Mesendoderm (in vitro differentiated cells): ENCODE results near the gene ID4.

Source experiments
- DNase-seq: peaks from one replicate; pipeline ENCODE4 v3.0.0; 2013
- H2AK5ac ChIP-seq: 2 replicates; pipeline ENCODE4 v1.6.1; 2013; ENCODE audit warnings: low read length, inconsistent platforms
- H2BK120ac ChIP-seq: 2 replicates; pipeline ENCODE4 v1.6.1; 2013; ENCODE audit warnings: low read depth, mild to moderate bottlenecking, low read length, moderate library complexity, mixed read lengths
- H2BK15ac ChIP-seq: replicated peaks from 2 replicates; pipeline ENCODE4 v1.6.1; 2013; ENCODE audit warnings: low read depth, mild to moderate bottlenecking, moderate library complexity
- H2BK5ac ChIP-seq: 2 replicates; pipeline ENCODE4 v1.6.1; 2013; ENCODE audit warnings: low read length, inconsistent platforms
- H3K18ac ChIP-seq: 2 replicates; pipeline ENCODE4 v1.6.1; 2013; ENCODE audit warnings: mild to moderate bottlenecking, low read length, mixed read lengths
- H3K23ac ChIP-seq: one replicate; pipeline ENCODE4 v1.6.1; 2013; ENCODE audit warnings: low read length
- H3K27ac ChIP-seq: 2 replicates; pipeline ENCODE4 v1.5.1; 2013; ENCODE audit warnings: low read depth, mild to moderate bottlenecking, inconsistent platforms, low read length, moderate library complexity
- H3K27me3 ChIP-seq: 2 replicates; pipeline ENCODE4 v1.6.1; 2013; ENCODE audit warnings: low read length, control low read depth, mild to moderate bottlenecking, inconsistent platforms; ENCODE audit not compliant: insufficient read depth, poor library complexity
- H3K36me3 ChIP-seq: 2 replicates; pipeline ENCODE4 v1.6.1; 2013; ENCODE audit warnings: low read length, inconsistent platforms; ENCODE audit not compliant: control insufficient read depth, insufficient read depth
- H3K4ac ChIP-seq: one replicate; pipeline ENCODE4 v1.6.1; 2013; ENCODE audit warnings: low read depth, mild to moderate bottlenecking, low read length, moderate library complexity
- H3K4me1 ChIP-seq: 2 replicates; pipeline ENCODE4 v1.6.1; 2013; ENCODE audit warnings: low read depth, low read length, inconsistent platforms; ENCODE audit not compliant: control insufficient read depth
- H3K4me2 ChIP-seq: 2 replicates; pipeline ENCODE4 v1.6.1; 2013; ENCODE audit warnings: low read length
- H3K4me3 ChIP-seq: 2 replicates; pipeline ENCODE4 v1.5.1; 2013; ENCODE audit warnings: mild to moderate bottlenecking, low read length
- H3K56ac ChIP-seq: one replicate; pipeline ENCODE4 v1.6.1; 2013; ENCODE audit warnings: low read length
- H3K79me1 ChIP-seq: 2 replicates; pipeline ENCODE4 v1.6.1; 2013; ENCODE audit warnings: low read length, inconsistent platforms
- H3K79me2 ChIP-seq: 2 replicates; pipeline ENCODE4 v1.6.1; 2013; ENCODE audit warnings: mild to moderate bottlenecking, low read length; ENCODE audit not compliant: control insufficient read depth, insufficient read depth
- H3K9ac ChIP-seq: 2 replicates; pipeline ENCODE4 v1.6.1; 2013; ENCODE audit warnings: low read length, inconsistent platforms
- H4K5ac ChIP-seq: one replicate; pipeline ENCODE4 v1.6.1; 2013; ENCODE audit warnings: low read length
- H4K8ac ChIP-seq: one replicate; pipeline ENCODE4 v1.6.1; 2013; ENCODE audit warnings: low read depth, mild to moderate bottlenecking, control low read depth, low read length, moderate library complexity
- WGBS: extraction: QIAGEN DNeasy Blood & Tissue Kit; methylation state at CpG from one replicate; pipeline ENCODE4 v1.1.7; 2013; ENCODE audit warnings: low lambda C conversion rate, missing lambda C conversion rate; ENCODE audit not compliant: insufficient coverage; ENCODE audit errors: extremely low coverage; 5-methylcytosine and 5-hydroxymethylcytosine counted together

The ID4 gene

GRCh38 chr6:19834858-19835257, 2.3 kb upstream of the ID4 start:
- H3K79me2 ChIP-seq = peaks cover 20% of the 10 kb centered on the region
- no peak overlapping the region for H2BK120ac ChIP-seq
- WGBS = 100% methylated on average over 1 of the region's 5 CpGs
- no peak overlapping the region for H2BK5ac ChIP-seq
- H4K8ac ChIP-seq = no peak overlapping the region
- DNase-seq = peak; percentile 63
- H3K36me3 ChIP-seq = no peaks in the 10 kb centered on the region
- H3K18ac ChIP-seq = no peak overlapping the region
- H3K27me3 ChIP-seq = no peaks in the 10 kb centered on the region
- no peak overlapping the region for H3K4me2 ChIP-seq
- no peak overlapping the region for H2AK5ac ChIP-seq
- H3K79me1 ChIP-seq = no peaks in the 10 kb centered on the region
- H4K5ac ChIP-seq = no peak overlapping the region
- H3K9ac ChIP-seq = no peak overlapping the region
- no peak overlapping the region for H3K4me3 ChIP-seq
- no peaks in the 10 kb centered on the region for H3K4me1 ChIP-seq
- H3K56ac ChIP-seq = no peak overlapping the region
- H2BK15ac ChIP-seq = no peak overlapping the region
- no peak overlapping the region for H3K23ac ChIP-seq
- H3K4ac ChIP-seq = no peak overlapping the region
- no peak overlapping the region for H3K27ac ChIP-seq

- Histone ChIP-seq H3K27me3 (no peaks in the 10 kb centered on the region), H3K36me3 (no peaks in the 10 kb centered on the region), H3K9ac (no peak overlapping the region), H4K5ac (no peak overlapping the region), H4K8ac (no peak overlapping the region), H3K27ac (no peak overlapping the region), H3K4me3 (no peak overlapping the region), H3K79me2 (peaks cover 22% of the 10 kb centered on the region), H2BK5ac (no peak overlapping the region), H3K79me1 (no peaks in the 10 kb centered on the region), H3K56ac (no peak overlapping the region), H3K18ac (no peak overlapping the region), H2BK15ac (no peak overlapping the region), H3K23ac (no peak overlapping the region), H2BK120ac (no peak overlapping the region), H3K4ac (no peak overlapping the region), H3K4me1 (no peaks in the 10 kb centered on the region), H2AK5ac (no peak overlapping the region), H3K4me2 (no peak overlapping the region)
- peak; percentile 64 for DNase-seq
- WGBS = no CpG with 5 or more reads among the region's 4 CpGs
These were observed 1.6 kb upstream of the ID4 start for GRCh38 chr6:19835605-19836004.

- no peak overlapping the region for H2BK15ac ChIP-seq
- H3K4me2 ChIP-seq = peak overlapping the region; percentile 59
- no peak overlapping the region for H2AK5ac ChIP-seq
- H3K4ac ChIP-seq = no peak overlapping the region
- DNase-seq = peak; percentile 66
- no peak overlapping the region for H4K5ac ChIP-seq
- peak overlapping the region; percentile 73 for H2BK5ac ChIP-seq
- peak overlapping the region; percentile 96 for H3K18ac ChIP-seq
- peak overlapping the region; percentile 50 for H3K4me3 ChIP-seq
- H3K27me3 ChIP-seq = no peaks in the 10 kb centered on the region
- H3K79me2 ChIP-seq = peaks cover 22% of the 10 kb centered on the region
- H3K36me3 ChIP-seq = no peaks in the 10 kb centered on the region
- no peaks in the 10 kb centered on the region for H3K79me1 ChIP-seq
- no peak overlapping the region for H2BK120ac ChIP-seq
- H3K56ac ChIP-seq = peak overlapping the region; percentile 94
- WGBS = no CpG with 5 or more reads among the region's 122 CpGs
- H3K23ac ChIP-seq = peak overlapping the region; percentile 84
- peak overlapping the region; percentile 91 for H3K9ac ChIP-seq
- no peak overlapping the region for H4K8ac ChIP-seq
- H3K27ac ChIP-seq = peak overlapping the region; percentile 90
- no peaks in the 10 kb centered on the region for H3K4me1 ChIP-seq
These were observed 606 bp downstream of the ID4 start for GRCh38 chr6:19837511-19838441.

- WGBS = no CpG with 5 or more reads among the region's 63 CpGs
These were observed 1.5 kb downstream of the ID4 start for GRCh38 chr6:19838442-19839236.

GRCh38 chr6:19839237-19839546, 2.0 kb downstream of the ID4 start:
- Histone ChIP-seq H2BK5ac (no peak overlapping the region), H3K4ac (no peak overlapping the region), H3K18ac (no peak overlapping the region), H2BK15ac (no peak overlapping the region), H4K5ac (no peak overlapping the region), H3K4me1 (no peaks in the 10 kb centered on the region), H3K79me2 (peaks cover 22% of the 10 kb centered on the region), H3K56ac (peak overlapping the region; percentile 94), H3K27ac (no peak overlapping the region), H3K23ac (no peak overlapping the region), H2AK5ac (no peak overlapping the region), H3K36me3 (no peaks in the 10 kb centered on the region), H3K79me1 (no peaks in the 10 kb centered on the region), H3K4me3 (peak overlapping the region; percentile 50), H3K27me3 (no peaks in the 10 kb centered on the region), H3K9ac (peak overlapping the region; percentile 91), H2BK120ac (no peak overlapping the region), H3K4me2 (peak overlapping the region; percentile 59), H4K8ac (no peak overlapping the region)
- no CpG with 5 or more reads among the region's 7 CpGs for WGBS
- no peak for DNase-seq

More at GRCh38 chr6:19838442-19839236, 1.5 kb downstream of the ID4 start:
- Histone ChIP-seq H3K23ac (no peak overlapping the region), H2BK120ac (no peak overlapping the region), H3K56ac (peak overlapping the region; percentile 94), H3K9ac (peak overlapping the region; percentile 91), H3K4me2 (peak overlapping the region; percentile 59), H3K36me3 (no peaks in the 10 kb centered on the region), H3K27ac (peak overlapping the region; percentile 90), H3K4me3 (peak overlapping the region; percentile 50), H3K79me1 (no peaks in the 10 kb centered on the region), H2BK15ac (no peak overlapping the region), H2BK5ac (peak overlapping the region; percentile 73), H3K4ac (peak overlapping the region; percentile 46), H3K79me2 (peaks cover 22% of the 10 kb centered on the region), H3K27me3 (no peaks in the 10 kb centered on the region), H2AK5ac (no peak overlapping the region), H4K8ac (no peak overlapping the region), H4K5ac (no peak overlapping the region), H3K4me1 (no peaks in the 10 kb centered on the region), H3K18ac (peak overlapping the region; percentile 96)
- DNase-seq = peak; percentile 90
